ENCODE measurements around the gene REEP6.

REEP6 gene

DNA sequence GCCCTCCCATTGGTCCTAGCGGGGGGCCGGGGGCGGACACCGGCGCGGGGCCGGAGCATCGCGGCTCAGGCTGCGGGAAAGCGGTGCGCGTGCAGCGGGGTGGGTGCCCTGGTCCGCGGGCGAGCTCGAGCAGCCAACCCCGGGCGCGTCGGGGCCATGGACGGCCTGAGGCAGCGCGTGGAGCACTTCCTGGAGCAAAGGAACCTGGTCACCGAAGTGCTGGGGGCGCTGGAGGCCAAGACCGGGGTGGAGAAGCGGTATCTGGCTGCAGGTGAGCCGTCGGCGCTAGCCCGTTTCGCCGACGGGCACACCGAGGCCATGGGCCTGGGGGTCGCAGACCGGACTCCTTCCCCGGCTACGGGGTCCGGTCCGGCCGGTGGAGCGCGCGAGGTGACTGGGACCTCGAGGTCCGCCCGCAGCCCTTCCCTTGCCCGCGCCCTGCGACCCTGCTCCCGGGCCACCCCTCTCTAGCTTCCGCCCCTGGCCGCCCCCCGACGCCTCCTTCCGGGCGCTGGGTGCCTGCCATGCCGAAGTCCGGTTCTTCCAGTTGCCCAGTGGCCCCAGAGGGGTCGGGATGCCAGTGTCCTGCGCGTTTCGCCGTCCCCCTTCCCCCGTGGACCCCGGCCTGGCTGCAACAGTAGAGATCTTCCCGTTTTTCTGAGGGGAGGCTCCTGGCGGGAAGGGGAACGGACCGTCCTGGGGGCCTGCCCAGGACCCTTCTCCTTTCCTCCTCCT lies at the start of gene REEP6:
REEP6 (plus strand) TSS at position 68 of the 735 bp plus-strand sequence; CDS start at position 157, 89 bp downstream.
- no peak for DNase-seq (ENCODE audit: low read depth)

DNA sequence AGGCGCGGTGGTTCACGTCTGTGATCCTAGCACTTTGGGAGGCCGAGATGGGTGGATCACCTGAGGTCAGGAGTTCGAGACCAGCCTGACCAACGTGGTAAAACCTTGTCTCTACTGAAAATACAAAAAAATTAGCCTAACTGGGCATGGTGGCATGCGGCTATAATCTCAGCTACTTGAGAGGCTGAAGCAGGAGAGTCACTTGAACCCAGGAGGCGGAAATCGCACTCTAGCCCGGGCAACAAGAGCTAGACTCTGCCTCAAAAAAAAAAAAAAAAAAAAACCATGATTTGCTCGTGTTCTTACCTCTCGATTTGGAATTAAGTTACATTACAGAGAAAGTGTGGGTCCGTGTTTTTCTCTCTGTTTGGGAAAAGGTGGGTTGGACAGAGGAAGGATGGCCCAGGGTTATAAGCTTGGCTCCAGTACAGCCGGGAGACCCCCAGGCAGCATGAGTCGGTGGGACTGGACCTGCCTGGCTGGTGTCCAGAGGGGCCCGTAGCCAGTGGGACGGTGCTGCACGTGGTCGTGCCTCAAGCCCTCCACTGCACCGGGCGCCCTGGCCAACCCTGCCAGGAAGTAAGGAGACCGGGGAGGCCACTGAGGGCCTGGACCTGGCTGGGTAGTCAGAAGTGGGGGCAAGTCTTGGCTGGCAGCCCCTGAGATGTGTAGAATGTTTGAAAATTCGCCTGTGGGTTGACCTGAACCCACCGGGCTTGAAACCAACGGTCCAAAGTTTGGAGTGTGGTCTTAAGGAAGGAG lies 49.1 kb upstream of the REEP6 start:
- no peak for DNase-seq (ENCODE audit: low read depth)

DNA sequence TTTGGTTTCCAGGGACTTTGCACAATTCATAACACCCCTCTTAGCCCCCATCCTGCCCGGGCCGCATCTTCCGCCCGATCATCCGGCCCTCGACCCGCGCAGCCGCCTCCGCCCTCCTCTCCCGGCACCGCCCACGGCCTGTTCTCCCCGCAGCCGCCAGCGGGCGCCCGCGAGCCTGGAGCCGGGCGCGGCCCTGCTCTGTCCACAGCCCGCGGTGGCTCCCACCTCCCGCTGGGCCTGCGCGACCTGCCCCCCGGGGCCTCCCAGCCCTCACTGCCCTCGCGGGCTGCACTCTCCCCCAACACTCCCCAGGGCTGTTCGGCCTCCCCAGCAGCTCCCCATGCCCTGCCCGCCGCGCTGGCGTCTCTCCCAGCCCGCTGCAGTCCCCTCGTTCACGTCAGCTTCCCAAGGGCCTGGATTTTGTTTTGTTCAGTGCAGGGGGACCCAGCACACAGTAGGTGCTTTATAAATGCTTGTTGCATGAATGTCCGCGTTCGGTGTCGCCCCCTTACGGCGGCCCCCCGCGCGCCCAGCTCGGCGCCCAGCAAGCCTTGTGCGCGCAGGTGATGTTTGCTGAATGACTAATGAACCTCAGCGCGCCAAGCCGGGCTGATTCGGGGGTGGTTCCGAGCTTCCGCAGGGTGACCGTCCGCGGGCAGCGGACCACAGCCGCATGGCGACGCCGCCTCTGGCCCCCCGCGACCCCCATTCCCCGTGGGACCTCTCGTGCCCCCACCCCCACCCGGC lies 45.6 kb upstream of the REEP6 start:
- DNase-seq (ENCODE audit: low read depth) = peak; percentile 68

DNA sequence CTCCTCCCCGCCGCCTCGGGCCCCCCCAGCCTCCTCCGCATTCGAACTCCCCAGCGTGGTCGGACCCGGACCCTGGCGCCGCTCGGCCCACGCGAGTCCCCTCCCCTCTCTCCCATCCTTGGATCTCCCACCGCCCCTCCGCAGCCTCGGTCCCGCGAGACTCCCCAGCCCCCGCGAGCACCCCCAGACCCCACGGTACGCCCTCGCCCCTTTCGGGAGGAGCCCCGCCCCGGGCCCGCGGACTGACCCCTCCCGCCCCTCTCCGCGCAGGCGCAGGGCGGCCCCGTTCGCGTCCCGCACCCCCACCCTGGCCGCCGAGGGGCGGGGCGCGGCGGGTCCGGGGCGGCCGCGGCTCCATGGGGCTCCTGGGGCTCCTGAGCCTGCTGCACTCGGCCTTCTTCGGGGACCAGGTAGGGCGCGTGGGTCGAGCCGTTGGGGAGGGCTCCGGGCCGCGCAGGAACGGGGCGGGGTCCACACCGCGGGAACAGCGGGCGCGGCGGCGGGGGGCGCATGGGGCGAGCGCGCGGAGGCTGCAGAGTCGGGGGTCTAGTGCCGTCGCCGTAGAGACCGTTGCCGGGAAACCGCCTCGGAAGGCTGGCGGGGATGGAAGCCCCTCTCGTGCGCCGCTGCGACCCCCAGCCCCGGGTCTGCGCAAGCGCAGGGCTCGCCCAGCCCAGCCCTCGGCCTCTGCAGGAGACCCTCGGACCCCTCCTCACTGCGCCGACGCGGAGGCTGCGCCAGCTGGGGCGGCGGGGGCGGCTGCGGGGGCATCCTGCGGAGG lies 44.9 kb upstream of the REEP6 start:
- DNase-seq (ENCODE audit: low read depth) = no peak

DNA sequence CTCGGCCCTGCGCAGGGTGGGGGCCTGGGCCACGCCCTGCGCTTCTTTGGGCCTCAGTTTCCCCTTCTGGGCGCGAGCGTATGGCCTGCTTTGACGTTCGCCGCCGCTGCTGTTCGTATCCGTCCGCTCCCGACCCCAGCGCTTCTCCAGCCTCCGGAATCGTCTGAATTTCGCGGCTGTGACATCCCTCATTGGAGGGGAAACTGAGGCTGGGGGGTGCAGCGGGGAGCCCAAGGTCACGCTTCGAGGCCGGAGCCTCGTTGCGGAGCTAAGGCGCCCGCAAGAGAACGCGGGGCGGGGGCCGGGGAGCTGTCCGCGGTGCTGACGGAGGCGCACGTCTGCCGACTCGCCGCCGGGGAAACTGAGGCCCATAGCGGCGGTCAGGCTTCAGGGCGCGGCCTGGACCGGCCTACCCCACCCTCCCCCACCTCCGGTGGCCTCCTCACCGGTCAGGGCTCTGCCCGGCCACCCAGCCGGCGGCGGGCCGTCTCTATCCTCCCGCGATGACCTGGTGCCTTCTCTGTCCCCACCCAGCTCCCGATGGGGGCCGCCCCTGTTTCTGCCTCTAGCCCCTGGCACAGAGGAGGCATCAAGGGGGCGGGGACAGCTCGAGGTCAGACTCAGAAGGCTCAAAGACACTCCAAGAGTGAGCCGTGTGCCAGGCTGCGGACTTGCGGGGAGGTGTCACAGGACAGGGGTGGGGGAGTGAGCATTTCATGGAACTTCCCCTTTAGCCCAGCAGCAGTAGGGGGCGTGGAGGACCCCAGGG lies 44.1 kb upstream of the REEP6 start:
- no peak for DNase-seq (ENCODE audit: low read depth)

DNA sequence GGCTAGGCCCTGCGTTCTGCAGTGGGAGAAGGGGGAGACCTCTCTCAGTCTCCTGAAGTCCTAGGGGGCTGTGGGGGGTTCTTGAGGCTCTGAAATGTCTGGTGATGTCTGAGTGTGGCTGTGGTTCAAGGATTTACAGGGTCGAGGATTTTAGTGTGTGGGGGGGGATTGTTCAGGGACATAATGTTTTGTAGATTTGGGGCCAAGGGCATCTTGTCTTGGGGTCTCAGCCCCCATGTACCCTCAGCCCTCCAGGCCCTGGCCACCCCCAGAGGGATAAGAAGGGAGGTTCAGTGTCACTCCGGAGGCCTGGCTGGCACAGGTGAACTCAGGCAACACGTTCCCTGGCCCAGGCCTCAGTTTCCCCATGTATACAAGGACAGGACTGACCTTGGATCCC lies 43.5 kb upstream of the REEP6 start:
- no peak for DNase-seq (ENCODE audit: low read depth)

DNA sequence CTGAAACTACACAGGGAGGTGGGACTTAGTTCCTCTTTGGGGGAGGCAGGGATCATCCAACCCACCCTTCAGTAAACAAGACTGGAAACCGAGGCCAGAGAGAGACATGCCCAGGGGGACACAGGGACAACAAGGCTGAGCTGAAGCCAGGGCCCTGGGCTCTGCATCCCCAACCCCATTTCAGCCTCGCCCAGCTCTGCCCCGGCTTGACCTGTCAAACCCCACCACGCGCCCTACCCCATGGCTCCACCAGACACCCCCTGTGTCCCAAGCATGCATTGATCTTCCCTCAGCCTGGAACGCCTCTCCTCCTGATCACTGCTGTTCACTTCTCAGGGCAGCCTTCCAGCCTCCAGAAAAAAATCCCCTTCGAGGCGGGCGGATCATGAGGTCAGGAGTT lies 43.0 kb upstream of the REEP6 start:
- no peak for DNase-seq (ENCODE audit: low read depth)

DNA sequence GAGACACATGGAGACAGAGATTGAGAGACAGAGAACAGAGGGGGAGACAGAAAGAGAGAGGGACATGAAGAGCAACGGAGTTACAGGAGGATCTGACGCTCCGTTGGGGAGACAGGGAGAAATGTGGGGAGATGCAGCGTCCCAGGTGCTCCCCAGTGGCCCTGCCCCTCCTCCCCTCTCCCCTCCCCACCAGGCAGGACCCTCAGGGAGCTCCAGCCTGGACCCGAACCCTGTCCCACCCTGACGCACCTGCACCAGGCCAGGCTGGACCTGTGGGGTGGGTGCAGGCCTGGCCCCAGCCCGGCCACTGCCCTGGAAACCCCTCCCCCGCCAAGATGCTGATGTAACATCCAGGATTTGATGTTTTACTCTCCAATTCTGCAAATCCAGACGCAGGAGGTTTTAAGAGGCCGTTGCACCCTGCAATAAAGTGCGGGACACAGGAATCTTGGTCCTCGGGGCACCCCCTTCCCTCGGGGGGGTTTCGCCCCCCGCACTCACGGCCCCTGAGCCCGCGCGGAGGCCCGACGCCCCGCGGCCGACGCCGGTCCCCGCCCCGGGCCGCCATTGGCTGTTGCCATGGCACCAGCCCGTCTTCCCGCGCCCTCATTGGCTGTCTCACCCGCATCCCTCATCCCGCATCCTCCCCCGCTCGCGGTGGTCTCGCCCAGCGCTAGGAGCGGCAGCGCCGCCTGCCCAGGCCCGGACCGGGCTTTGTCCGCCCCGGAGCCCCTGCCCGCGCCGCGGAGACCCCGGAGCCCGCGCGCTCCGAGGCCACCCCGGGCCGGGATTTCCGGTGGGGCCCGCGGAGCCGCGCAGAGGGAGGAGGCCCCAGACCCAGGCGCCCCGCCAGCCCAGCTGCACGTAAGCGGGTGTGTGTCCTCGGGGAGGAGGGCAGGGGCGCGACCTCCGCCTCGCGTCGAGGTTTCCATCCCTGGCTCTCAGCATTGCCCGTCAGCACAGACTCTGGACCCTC lies 41.2 kb upstream of the REEP6 start, which contains the start of gene APC2:
APC2 (plus strand) TSS at position 655 of the 976 bp plus-strand sequence. CDS start 2,881 bp downstream, outside the sequence.
- no peak for DNase-seq (ENCODE audit: low read depth)

DNA sequence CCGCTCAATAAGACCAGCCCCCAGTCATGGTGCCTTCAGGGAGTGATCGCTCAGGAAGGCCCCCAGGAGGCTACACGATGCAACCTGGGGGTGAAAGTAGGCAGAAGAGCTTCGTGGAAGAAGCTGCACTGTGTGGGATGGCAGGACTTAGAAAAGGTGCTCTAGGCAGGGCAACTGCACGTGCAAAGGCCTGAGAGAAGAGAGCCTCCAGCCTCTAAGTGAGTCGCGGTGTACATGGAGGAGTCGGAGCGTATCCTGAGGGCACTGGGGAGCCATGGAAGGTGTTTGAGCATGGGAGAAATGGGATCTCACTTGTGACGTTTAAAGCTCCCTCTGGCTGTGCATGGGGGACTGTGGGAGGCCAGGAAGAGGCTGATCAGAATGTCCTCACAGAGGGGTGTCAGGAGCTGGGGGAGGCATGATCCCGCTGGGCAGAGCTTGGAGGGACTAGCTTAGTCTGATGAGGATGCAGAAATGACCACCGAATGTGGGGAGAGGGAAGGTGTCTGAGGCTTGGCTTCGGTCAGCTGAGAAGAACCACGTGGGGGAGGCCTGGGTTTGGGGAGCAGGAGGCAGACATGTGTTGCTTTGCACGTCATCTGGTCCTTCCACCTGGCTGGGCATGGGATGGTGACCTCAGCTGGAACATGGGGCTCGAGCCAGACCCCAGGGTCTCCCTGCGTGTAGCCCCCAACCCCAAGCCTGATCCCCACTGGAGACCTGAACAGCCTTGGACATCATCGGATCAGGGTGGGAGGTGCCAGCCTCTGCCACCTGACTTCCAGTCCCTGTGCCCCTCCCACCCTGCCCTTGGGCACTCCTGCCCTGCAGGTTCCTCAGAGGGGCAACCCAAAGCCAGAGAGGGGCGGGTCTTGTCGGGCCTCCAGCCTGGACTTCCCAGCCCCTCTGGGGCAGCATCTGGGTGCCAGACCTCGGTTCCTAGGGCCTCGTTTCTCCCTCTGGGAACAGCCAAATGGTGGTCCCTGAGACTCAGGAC lies 39.9 kb upstream of the REEP6 start:
- DNase-seq (ENCODE audit: low read depth) = no peak

DNA sequence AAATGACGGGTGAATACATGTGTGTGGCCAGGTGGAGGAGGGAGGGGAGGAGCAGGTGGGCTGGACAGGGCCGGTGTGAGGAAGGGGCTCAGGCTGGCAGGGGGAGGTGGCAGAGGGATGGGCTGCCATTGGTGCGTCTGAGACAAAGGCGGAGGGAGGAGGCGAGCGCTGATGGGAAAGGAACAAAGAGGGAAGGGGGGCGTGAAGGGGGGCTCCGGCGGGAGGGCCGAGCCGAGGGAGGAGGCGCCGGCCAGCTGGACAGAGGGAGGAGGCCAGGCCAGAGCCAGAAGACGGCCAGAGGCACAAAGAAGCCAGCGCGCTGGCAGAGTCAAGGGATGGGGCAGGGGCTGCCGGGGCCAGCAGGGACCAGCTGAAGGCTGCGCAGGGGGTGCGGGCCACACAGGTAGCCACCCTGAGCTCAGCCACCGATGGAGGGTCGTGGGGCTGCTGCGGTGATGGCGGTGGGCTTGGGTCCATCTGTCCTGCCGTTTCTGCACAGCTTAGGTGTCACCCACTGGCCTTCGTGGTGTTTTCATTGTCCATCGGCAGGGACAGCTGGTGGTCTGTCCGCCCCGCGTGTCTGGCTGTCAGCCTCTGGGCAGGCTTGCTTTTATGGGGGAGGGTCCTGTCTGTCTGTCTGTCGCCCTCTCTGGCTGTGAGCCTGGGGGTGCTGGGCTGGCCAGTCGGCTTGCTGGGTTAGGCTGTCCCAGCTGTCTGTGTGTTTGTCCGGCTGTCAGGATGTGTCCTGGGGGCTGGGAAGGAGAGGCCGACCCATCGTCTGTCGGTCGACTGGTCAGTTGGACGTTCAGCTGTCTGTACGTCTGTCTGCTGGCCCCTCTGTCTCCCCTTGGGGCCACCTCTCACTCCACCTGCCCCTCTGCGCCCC lies 38.8 kb upstream of the REEP6 start:
- DNase-seq (ENCODE audit: low read depth) = no peak

DNA sequence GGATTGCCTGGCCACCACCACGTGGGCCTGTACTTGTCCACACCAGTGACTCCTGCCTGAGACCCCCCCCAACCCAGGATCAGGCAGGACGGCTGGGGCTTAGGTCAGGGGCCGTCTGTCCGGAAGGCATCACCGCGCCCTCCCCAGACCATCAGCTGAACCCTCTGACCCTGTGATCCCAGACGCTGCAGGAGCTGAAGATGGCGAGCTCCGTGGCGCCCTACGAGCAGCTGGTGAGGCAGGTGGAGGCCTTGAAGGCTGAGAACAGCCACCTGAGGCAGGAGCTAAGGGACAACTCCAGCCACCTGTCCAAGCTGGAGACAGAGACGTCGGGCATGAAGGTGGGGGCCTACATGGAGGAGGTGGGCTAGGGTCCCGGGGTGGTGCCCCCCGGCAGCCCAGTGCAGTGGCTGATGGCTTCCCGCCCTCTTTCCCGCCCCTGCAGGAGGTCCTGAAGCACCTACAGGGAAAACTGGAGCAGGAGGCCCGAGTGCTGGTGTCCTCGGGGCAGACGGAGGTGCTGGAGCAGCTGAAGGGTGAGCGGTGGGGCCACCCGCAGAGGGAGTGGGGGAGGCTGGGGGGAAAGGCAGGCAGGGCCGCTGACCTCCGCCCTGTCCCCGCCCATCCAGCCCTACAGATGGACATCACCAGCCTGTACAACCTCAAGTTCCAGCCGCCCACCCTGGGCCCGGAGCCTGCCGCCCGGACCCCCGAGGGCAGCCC lies 38.0 kb upstream of the REEP6 start:
- DNase-seq (ENCODE audit: low read depth) = no peak

DNA sequence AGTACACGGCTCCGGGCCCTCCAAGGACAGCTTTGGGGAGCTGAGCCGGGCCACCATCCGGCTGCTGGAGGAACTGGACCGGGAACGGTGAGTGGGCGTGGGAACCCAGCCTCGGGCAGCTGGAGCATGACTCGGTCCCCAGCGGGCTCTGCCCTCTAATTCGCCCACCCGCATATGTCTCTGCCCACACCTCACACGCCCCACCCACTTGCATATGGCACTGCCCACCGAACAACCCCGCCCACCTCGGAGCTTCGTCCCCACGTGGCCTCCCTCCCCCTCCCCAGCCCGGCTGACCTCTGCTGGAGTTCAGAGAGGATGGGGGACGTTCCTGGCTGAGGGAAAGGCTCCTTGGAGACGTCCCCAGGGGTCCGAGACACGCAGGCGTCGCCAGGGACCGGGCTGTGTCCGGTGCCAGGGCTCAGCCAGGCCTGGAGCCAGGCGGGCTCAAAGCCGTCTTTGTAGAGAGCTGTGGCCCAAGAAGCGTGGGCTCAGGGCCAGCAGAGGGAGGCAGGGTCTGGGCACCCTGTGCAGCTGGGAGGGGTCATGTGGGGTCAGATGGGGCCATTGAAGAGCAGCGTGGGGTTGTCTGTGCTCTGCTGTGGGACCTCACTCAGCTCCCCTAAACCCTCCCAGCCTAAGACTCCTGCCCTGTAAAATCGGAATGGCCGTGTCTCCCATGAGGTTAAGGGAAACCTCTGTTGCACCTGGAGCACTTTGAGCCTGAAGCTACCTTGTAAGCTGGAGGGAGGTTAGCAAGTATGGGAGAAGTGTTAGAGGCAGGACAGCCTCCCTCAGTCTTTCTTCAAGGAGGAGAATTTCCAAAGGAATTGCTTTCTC lies 37.2 kb upstream of the REEP6 start:
- no peak for DNase-seq (ENCODE audit: low read depth)

DNA sequence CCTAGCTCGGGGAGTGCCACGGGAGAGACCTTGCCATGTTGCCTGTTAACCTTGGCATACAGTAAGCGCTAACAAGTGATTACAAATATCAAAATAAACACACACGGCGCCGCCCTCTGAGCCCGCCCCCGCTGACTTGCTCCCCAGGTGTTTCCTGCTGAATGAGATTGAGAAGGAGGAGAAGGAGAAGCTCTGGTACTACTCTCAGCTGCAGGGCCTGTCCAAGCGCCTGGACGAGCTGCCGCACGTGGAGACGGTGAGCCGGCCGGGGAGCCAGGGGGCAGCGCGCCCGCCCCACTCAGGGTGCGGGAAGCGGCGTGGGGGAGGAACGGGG lies 36.0 kb upstream of the REEP6 start:
- no peak for DNase-seq (ENCODE audit: low read depth)

DNA sequence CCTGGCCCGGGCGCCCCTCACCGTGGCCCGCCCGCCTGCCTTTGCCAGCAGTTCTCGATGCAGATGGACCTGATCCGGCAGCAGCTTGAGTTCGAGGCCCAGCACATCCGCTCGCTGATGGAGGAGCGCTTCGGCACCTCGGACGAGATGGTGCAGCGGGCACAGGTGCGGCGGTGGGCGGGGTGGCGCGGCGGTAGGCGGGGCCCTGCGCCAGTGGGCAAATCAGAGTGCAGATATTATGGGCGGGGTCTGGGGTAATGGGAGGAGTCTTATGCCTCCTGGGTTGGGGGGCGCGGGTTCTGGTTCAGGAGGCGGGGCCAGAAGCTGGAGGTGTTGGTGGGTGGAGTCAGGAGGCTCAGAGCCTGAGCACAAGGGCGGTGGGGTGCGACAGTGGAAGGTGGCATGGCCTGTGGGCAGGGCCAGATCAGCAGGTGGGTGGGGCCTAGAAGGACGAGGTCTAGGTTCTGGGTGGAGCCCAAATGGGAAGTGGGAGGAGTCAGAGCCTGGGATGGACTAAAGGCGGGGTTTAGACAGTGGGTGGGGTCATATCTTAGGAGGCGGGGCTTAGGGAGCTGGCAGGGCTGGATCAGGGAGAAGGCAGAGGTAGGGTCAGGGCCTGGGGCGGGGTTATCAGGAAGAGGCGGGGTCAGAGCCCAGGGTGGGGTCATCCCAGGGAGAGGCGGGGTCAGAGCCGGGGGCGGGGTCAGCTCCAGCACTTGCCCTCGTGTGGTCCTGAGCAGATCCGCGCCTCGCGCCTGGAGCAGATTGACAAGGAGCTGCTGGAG lies 35.5 kb upstream of the REEP6 start:
- no peak for DNase-seq (ENCODE audit: low read depth)

Measured in stimulated activated CD8-positive, alpha-beta memory T cell treated with anti-CD3 and anti-CD28 coated beads, Interleukin-12 subunit alpha, Interleukin-12 subunit beta, amount 100 ng/mL, for 4 hours (primary cell).